Lower leg skin (tissue), 4 donors: ENCODE measurements around the gene GPRIN1. TPM values are rescaled to one million over a fixed set of nuclear protein-coding genes. Genes with fewer than 3 reads are reported as not detected.

Experiments
- DNase-seq, 2 donors: peaks; one replicate each; pipeline ENCODE4 v3.0.0-alpha.2; 2019; ENCODE audit warnings: low spot score in 2 of 2
- H3K4me3 ChIP-seq: fragments of 200-600 bp; sonication (generic); 2 replicates; pipeline ENCODE4 v1.5.1; 2017; ENCODE audit warnings: mild to moderate bottlenecking, low read depth; ENCODE audit not compliant: poor library complexity, severe bottlenecking
- POLR2A ChIP-seq, 2 donors: fragments of 450-650 bp; IDR thresholded peaks; one replicate each; pipeline ENCODE4 v1.6.1; 2016 to 2017; ENCODE audit warnings: antibody characterized with exemption in 2 of 2, mild to moderate bottlenecking in 1 of 2, moderate library complexity in 1 of 2
- WGBS, 2 donors: methylation state at CpG; one replicate each; pipeline ENCODE4 v1.1.5; 2018; 5-methylcytosine and 5-hydroxymethylcytosine counted together
- intact Hi-C: fragments of 100-400 bp; cut with DNase I; formaldehyde crosslinking; loops from one replicate; pipeline ENCODE4 v1.15.0; 2023; ENCODE audit warnings: low total_unique reads
- total RNA-seq, 4 donors: library from RNA; depleted of rRNA; stranded (reverse); fragments of >200 nt; gene quantifications; one replicate each; pipeline ENCODE4 v1.1.0, GENCODE V29; 2016
- TF ChIP-seq, protein P1 (sequence below), 3 donors: fragments of 450-650 bp; IDR thresholded peaks; one replicate each; pipeline ENCODE4 v1.5.1; 2016; ENCODE audit warnings: antibody characterized with exemption in 3 of 3, mild to moderate bottlenecking in 3 of 3, moderate library complexity in 2 of 3

The GPRIN1 gene
- total RNA-seq, 4 donors from 2014 or later = 0.72 to 1.7 (median 1.5) TPM

DNA sequence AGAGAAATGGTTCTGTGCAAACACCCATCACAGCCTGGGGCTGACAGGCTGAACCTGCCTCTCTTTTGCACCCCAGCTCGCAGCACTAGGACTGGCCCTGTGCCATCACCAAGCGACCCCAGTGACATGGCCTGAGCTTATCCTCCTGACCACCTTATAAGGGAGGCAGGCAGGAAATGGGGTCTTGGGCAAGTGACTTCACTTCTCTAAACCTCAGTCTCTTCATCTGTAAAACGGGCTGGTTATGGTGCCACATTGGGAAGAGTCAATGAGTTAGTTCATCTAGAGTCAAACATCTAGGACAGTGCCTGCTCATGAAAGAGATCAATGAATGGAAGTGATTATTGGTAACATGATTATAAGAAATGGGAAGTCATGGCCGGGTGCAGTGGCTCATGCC is 14.2 kb upstream of the GPRIN1 start:
- no peak overlapping the region for H3K4me3 ChIP-seq
- no peak for DNase-seq
- intact Hi-C loops = no loop called here
- 72 to 76% methylated on average over 4 of the region's 4 CpGs for WGBS, 2 donors
- no peak for TF ChIP-seq POLR2A (IDR thresholded peaks at IDR 0.05)
- TF ChIP-seq, protein P1, sequence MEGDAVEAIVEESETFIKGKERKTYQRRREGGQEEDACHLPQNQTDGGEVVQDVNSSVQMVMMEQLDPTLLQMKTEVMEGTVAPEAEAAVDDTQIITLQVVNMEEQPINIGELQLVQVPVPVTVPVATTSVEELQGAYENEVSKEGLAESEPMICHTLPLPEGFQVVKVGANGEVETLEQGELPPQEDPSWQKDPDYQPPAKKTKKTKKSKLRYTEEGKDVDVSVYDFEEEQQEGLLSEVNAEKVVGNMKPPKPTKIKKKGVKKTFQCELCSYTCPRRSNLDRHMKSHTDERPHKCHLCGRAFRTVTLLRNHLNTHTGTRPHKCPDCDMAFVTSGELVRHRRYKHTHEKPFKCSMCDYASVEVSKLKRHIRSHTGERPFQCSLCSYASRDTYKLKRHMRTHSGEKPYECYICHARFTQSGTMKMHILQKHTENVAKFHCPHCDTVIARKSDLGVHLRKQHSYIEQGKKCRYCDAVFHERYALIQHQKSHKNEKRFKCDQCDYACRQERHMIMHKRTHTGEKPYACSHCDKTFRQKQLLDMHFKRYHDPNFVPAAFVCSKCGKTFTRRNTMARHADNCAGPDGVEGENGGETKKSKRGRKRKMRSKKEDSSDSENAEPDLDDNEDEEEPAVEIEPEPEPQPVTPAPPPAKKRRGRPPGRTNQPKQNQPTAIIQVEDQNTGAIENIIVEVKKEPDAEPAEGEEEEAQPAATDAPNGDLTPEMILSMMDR (IDR thresholded peaks at IDR 0.05) = no peak

DNA sequence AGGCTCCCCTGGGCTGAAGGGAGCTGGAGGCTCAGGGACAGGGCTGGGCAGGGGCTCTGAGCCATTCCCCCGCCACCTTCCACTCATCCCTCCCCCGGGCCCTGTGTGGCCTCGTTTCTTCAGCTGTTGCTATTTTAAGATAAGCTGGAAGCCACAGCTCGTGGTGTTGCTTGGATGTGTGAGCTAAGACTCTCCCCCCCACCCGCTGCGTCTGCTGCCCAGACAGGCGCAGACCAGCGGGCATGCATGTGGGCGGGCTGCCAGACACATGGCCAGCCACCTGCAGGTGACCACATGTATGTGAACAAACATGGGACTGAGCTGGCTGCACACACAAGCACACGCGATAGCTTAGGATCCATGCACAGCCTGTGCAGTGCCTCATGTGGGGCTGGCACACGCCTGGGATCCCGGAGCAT is 11.7 kb upstream of the GPRIN1 start:
- TF ChIP-seq, protein P1 (IDR thresholded peaks at IDR 0.05) = no peak
- TF ChIP-seq POLR2A (IDR thresholded peaks at IDR 0.05) = no peak
- no peak for DNase-seq
- 54 to 57% methylated on average over 8 to 13 of the region's 13 CpGs for WGBS, 2 donors
- H3K4me3 ChIP-seq = no peak overlapping the region
- intact Hi-C loops = no loop called here

DNA sequence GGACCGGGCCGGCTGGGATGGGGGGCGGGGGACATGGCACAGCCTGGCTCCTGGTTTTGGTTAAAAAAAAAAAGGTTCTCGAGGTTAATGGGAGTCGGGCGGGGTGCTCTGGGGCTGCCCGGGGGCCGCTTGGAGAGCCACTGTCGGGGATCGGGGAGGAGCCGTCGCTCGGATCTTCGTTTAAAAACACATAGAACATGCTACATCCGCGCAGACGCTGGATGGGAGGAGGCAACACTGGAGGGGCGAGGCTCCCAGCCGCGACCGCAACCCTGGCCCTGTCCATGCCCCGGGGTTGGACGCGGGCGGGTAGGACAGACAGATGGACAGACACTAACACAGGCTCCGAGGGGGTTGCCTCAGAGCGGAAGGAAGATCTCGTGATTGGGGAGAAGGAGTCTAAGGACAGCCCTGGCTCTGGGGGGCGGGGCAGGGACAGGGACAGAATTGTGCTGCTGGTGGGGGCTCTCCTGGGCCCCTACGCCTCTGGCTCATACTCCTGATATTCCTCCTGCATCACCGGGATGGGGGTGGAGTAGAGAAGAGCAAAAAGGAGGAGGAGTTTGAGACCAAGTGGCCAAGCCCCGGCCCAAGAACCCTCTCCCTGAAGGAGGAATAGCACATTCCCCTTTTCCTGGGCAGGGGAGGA is 10.5 kb upstream of the GPRIN1 start:
- H3K4me3 ChIP-seq = no peak overlapping the region
- WGBS, 2 donors = 5 to 10% methylated on average over 32 of the region's 32 CpGs

DNA sequence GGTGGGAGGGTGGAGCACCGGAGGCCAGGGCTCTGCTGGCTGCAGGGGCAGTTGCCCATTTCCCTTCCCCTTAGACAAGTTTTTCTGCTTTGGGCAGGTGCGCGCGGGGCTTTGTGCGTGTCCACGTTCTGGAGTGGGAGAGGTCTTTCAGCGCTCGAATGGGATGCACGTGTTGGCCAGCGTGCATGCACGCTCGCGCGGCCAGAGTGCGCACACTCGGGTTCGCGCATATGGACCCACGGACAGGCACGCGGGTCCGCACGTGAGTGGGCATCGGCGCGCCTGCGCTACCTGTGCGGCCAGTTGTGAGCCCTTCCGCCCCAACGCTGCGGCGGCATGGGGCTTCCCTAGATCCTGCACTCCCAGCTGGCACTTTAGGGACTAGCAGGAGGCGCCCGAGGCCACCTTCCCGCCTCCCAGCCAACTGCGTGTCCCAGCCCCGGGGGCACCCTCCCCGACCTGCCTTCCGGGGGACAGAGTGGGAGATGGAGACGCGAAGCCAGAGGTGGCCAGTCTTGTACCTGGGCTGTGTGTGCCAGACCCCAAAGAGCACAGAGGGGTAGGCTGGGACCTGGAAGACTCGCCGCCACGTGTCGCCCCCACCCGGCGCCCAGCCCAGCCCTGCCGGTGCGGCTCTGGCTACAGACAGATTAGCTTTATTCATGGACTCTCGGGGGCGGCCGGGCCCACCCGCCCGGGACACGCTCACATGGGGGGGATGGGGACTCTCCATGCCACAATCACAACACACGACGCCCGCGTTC is 9.8 kb upstream of the GPRIN1 start:
- intact Hi-C loops = no loop called here
- DNase-seq = no peak
- no peak overlapping the region for H3K4me3 ChIP-seq
- TF ChIP-seq POLR2A (IDR thresholded peaks at IDR 0.05) = no peak
- TF ChIP-seq, protein P1 (IDR thresholded peaks at IDR 0.05) = no peak
- WGBS, 2 donors = 5 to 11% methylated on average over 35 of the region's 59 CpGs

More for the DNA sequence above, 10.5 kb upstream of the GPRIN1 start:
- no peak for TF ChIP-seq POLR2A (IDR thresholded peaks at IDR 0.05)
- intact Hi-C loops = no loop called here
- DNase-seq = no peak

DNA sequence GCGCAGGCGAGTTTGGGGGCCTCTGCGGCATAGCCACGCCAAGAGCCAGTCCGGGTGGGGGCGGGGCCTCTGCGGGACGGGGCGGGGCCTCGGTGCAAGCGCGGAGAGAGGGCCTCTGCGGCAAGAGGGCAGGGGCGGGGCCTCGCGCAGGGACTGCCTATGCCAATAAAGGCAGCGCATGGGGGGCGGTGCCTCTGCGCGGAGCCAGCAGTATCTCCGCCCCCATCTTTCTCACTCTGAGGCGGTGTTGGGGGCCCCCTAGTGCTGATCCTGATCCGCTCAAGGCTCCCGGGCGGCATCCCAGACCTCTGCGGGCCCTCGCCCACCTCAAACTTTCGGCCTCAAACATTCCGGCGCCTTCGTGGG is 9.2 kb upstream of the GPRIN1 start:
- no peak overlapping the region for H3K4me3 ChIP-seq
- TF ChIP-seq POLR2A (IDR thresholded peaks at IDR 0.05) = no peak
- TF ChIP-seq, protein P1 (IDR thresholded peaks at IDR 0.05) = no peak
- DNase-seq = no peak

DNA sequence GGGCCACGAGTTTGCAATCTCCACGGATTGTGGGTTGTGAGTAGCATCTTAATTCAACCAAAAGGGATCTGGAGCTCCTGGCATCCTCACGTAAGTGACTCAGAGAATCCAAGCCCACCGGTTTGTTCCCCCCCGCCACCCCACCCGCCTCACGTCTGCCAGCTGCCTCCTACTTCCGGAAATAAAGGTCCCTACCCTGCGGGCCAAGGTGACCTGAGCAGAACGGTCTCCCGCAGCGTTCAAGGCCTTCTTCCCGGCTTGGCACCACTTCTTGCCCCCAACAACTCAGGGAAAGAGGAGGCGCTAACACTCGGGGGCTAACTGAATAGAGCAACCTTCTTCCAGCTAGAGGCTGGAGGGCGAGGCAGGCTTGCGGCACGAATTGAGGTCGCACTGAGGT is 8.8 kb upstream of the GPRIN1 start:
- H3K4me3 ChIP-seq = no peak overlapping the region
- DNase-seq = no peak
- intact Hi-C loops = no loop called here
- no peak for TF ChIP-seq POLR2A (IDR thresholded peaks at IDR 0.05)
- TF ChIP-seq, protein P1 (IDR thresholded peaks at IDR 0.05) = no peak
- WGBS, 2 donors = 26 to 36% methylated on average over 16 to 19 of the region's 19 CpGs

More for the DNA sequence above, 9.2 kb upstream of the GPRIN1 start:
- intact Hi-C loops = no loop called here
- 4 to 6% methylated on average over 29 to 31 of the region's 31 CpGs for WGBS, 2 donors
